Adrenal gland (tissue), 12 donors: ENCODE measurements around the gene RAMP3. TPM values are rescaled to one million over a fixed set of nuclear protein-coding genes. Genes with fewer than 3 reads are reported as not detected.
"Not testable (repeated sequence)": the region's sequence is repeated elsewhere in the genome, so short reads cannot be mapped to it uniquely, and the experiment has no call there.

ENCODE experiments used
- DNase-seq, 7 donors: peaks; one replicate each; pipeline ENCODE4 v3.0.0-alpha.2; 2019 to 2020
- H3K27ac ChIP-seq, 5 donors: fragments of 200-600 bp; sonication (generic) in 4 of 5; 1 replicate in 3 of 5; 2 replicates in 2 of 5; pipeline versions ENCODE4 v1.5.1 to v1.8.0; 2016 to 2020; ENCODE audit warnings: mild to moderate bottlenecking in 1 of 5
- H3K27me3 ChIP-seq: fragments of 200-600 bp; 2 replicates; pipeline ENCODE4 v1.8.0; 2021
- H3K36me3 ChIP-seq, 2 donors: fragments of 200-600 bp; replicated peaks in 1 of 2; 1 replicate in 1 of 2; 2 replicates in 1 of 2; pipeline versions ENCODE4 v1.5.1 to v1.8.0; 2018 to 2022
- H3K4me1 ChIP-seq, 2 donors: fragments of 200-600 bp; replicated peaks in 1 of 2; 1 replicate in 1 of 2; 2 replicates in 1 of 2; pipeline versions ENCODE4 v1.5.1 to v1.8.0; 2018 to 2021
- H3K4me3 ChIP-seq, 4 donors: fragments of 200-600 bp; sonication (generic) in 3 of 4; one replicate each; pipeline ENCODE4 v1.5.1; 2016 to 2018
- H3K9me3 ChIP-seq, 3 donors: fragments of 200-600 bp; sonication (generic) in 1 of 3; replicated peaks in 1 of 3; 1 replicate in 2 of 3; 2 replicates in 1 of 3; pipeline versions ENCODE4 v1.5.1 to v1.8.0; 2016 to 2021
- POLR2A ChIP-seq, 2 donors: fragments of 450-650 bp; IDR thresholded peaks; one replicate each; pipeline ENCODE4 v1.6.1; 2017; ENCODE audit warnings: antibody characterized with exemption in 2 of 2, mild to moderate bottlenecking in 2 of 2, moderate library complexity in 1 of 2
- WGBS, 4 donors: extraction: QIAGEN DNeasy Blood & Tissue Kit in 2 of 4; methylation state at CpG; one replicate each; pipeline versions ENCODE4 v1.1.5 to v1.1.7; 2013 to 2017; 5-methylcytosine and 5-hydroxymethylcytosine counted together
- intact Hi-C, 2 donors: fragments of 100-400 bp; cut with DNase I; formaldehyde crosslinking; loops; one replicate each; pipeline versions ENCODE4 v1.14.1 to v1.15.0; 2022 to 2023
- polyA plus RNA-seq, 3 donors: library from polyadenylated mRNA; stranded (reverse); fragments of 200-250 nt in 2 of 3; fragments of 350-450 nt in 1 of 3; fragmentation: Illumina TruSeq in 1 of 3; extraction: RNeasy Lipid Tissue Mini Kit (QIAGEN cat#74804) in 1 of 3; gene quantifications; one replicate each; pipeline ENCODE4 v1.2.3, GENCODE V29; 2013 to 2014
- total RNA-seq, 9 donors: library from RNA; depleted of rRNA in 4 of 9; stranded (reverse); fragments of >200 nt in 4 of 9; fragments of 120-200 nt in 1 of 9; fragmentation: NEBNext Ultra II Directional in 1 of 9; extraction: Animal tissue kit (Norgen Biotek cat#: 25700) in 1 of 9; gene quantifications; one replicate each; pipeline versions ENCODE4 v1.1.0 to v1.2.4, GENCODE V29; 2013 to 2023
- TF ChIP-seq, protein P1 (sequence below), 6 experiments: fragments of 450-650 bp in 4 of 6; fragments of 200-600 bp in 2 of 6; sonication (generic) in 1 of 6; IDR thresholded peaks; 1 replicate in 5 of 6; 2 replicates in 1 of 6; pipeline versions ENCODE4 v1.5.1 to v1.8.0; 2016 to 2021; ENCODE audit warnings: antibody characterized with exemption in 6 of 6, mild to moderate bottlenecking in 2 of 6, moderate library complexity in 1 of 6
- donor health status: healthy with polysubstance abuse.
- donor health status: Bipolar disorder and iron deficiency.
- donor health status: DM: yes; HTN: yes; CAD: no.
- donor health status: DM: no; HTN: no; CAD: no.
- donor health status: DM: no; HTN: no; CAD: no.
- donor health status: DM: yes; HTN: yes; CAD: no.

The RAMP3 gene
- total and polyA plus RNA-seq, 12 donors: 5.6 to 134 (median 43.0) TPM

DNA sequence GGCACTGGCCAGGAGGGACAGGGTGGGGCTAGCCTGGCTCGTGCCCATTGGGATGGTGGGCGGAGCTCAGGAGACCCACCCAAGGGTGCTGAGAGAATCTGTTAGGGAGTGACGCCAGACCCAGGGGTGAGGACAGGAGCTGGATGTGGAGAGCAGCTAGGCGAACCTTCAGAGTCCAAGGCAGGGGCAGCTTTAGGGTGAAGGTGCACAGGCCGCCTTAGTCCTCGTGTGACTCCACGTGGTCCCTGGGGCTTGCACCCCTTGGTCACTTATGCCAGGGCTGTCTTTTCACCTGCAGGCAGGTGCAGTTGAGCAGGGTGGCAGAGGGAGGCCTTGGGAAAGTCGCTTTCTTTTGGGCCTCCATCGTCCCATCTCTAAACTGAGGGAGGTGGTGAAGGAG, 4.3 kb downstream of the RAMP3 start:
- Histone ChIP-seq H3K9me3 (no peaks in the 10 kb centered on the region), H3K4me3 (no peak overlapping the region), H3K27ac (no peak overlapping the region), H3K36me3 (no peaks in the 10 kb centered on the region), H3K27me3 (peaks cover 5% of the 10 kb centered on the region), H3K4me1 (no peaks in the 10 kb centered on the region)
- intact Hi-C loops: no loop called here
- TF ChIP-seq, protein P1, sequence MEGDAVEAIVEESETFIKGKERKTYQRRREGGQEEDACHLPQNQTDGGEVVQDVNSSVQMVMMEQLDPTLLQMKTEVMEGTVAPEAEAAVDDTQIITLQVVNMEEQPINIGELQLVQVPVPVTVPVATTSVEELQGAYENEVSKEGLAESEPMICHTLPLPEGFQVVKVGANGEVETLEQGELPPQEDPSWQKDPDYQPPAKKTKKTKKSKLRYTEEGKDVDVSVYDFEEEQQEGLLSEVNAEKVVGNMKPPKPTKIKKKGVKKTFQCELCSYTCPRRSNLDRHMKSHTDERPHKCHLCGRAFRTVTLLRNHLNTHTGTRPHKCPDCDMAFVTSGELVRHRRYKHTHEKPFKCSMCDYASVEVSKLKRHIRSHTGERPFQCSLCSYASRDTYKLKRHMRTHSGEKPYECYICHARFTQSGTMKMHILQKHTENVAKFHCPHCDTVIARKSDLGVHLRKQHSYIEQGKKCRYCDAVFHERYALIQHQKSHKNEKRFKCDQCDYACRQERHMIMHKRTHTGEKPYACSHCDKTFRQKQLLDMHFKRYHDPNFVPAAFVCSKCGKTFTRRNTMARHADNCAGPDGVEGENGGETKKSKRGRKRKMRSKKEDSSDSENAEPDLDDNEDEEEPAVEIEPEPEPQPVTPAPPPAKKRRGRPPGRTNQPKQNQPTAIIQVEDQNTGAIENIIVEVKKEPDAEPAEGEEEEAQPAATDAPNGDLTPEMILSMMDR (IDR thresholded peaks at IDR 0.05): no peak
- TF ChIP-seq POLR2A (IDR thresholded peaks at IDR 0.05): no peak
- 85 to 94% (median 91%) methylated on average over 7 to 9 of the region's 9 CpGs for WGBS, 4 donors
- peak in 1 of 7 donors; percentile 9 for DNase-seq

DNA sequence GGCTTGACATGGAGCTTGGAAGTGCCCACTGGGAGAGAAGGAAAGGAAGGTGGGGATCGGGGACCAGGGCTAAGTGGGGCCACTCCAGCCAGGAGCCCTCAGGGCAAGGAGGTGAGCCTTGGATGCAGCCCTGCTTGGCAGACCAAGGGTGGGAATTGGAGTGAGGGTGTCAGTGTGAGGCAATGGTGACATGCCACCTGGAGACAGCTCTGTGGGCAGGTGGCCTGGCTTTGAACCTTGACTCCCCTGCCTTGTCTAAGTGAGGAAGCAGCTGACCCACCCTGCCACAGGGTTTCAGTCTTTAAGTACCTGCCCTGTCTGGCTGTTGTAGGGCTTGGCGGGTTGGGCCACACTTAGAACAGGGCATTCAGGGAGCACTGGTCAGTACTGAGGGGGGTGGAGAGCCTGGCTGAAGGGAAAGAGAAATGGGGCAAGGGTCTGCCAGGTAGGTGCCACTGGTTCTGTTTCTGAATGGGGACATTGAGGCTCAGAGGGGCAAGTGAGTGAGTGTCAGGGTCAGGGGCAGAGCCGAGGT, 4.8 kb downstream of the RAMP3 start:
- WGBS, 4 donors: 73 to 91% (median 89%) methylated on average over 3 of the region's 3 CpGs
- Histone ChIP-seq H3K4me1 (no peaks in the 10 kb centered on the region), H3K4me3 (no peak overlapping the region), H3K27me3 (peaks cover 5% of the 10 kb centered on the region), H3K27ac (no peak overlapping the region), H3K9me3 (no peaks in the 10 kb centered on the region), H3K36me3 (no peaks in the 10 kb centered on the region)
- intact Hi-C loops: no loop called here
- TF ChIP-seq, protein P1 (IDR thresholded peaks at IDR 0.05): no peak
- TF ChIP-seq POLR2A (IDR thresholded peaks at IDR 0.05): no peak
- DNase-seq: peak in 1 of 7 donors; percentile 7

DNA sequence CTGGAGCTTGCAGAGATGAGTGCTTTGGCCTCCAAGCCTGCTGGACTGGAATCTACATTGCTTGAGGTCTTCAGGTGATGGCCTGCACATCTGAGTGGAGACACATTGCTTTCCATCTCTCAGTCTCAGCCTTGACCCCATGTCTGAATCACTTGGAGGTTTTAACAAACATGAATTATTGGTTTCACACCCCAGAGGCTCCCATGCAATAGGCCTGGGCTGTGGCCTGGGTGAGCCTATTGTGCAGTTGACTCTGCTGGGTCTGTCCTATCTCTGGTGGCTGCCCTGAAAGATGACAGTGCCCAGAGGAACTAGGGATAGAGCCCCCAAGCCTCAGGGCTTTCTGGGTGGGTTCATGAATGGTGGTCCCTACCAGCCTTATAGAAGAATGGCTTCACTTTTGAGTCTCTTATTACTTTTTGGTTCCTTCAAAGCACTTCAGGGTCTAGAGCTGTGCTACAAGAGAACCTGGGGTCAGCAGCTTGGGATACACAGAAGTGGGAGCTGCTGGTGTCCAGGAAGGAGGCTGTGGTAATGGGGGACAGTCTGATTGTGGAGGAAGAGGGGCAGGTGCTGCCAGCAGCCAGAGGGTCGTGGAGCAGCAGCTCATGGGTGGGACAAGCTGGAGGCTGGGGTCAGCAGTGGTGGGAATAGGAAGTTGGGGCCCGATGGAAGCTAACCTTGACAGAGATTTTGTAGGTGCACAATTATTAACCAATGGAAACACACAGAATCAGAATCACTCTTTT, 5.5 kb downstream of the RAMP3 start:
- Histone ChIP-seq H3K36me3 (no peaks in the 10 kb centered on the region), H3K4me3 (no peak overlapping the region), H3K27me3 (no peaks in the 10 kb centered on the region), H3K9me3 (no peaks in the 10 kb centered on the region), H3K4me1 (no peaks in the 10 kb centered on the region), H3K27ac (no peak overlapping the region)
- no peak for DNase-seq
- intact Hi-C loops: no loop called here
- 73 to 86% (median 75%) methylated on average over 2 of the region's 2 CpGs for WGBS, 4 donors
- TF ChIP-seq, protein P1 (IDR thresholded peaks at IDR 0.05): no peak
- TF ChIP-seq POLR2A (IDR thresholded peaks at IDR 0.05): no peak

DNA sequence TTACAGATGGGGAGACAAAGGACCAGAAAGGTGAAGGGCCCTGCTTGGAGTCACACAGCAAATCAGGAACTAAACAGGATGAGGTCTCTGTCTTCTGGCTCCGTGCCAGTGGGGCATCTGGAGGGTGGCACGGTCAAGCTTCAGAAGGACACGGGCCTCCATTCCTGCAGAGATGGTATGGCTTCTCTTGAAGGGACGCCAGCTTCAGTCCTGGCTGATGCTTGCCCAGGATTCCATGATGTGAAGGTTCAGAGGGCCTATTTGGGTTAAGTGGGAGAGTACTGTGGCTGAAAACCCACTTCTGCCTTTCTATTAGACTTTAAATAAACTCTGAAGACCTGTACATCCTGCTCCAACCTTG, 6.1 kb downstream of the RAMP3 start:
- TF ChIP-seq POLR2A (IDR thresholded peaks at IDR 0.05): no peak
- TF ChIP-seq, protein P1 (IDR thresholded peaks at IDR 0.05): no peak
- intact Hi-C loops: no loop called here
- no peak overlapping the region for H3K4me3 ChIP-seq
- WGBS, 4 donors: 73 to 97% (median 82%) methylated on average over 4 of the region's 4 CpGs
- H3K27me3 ChIP-seq: no peaks in the 10 kb centered on the region
- no peaks in the 10 kb centered on the region for H3K4me1 ChIP-seq
- H3K9me3 ChIP-seq: no peaks in the 10 kb centered on the region
- no peak overlapping the region for H3K27ac ChIP-seq
- H3K36me3 ChIP-seq: no peaks in the 10 kb centered on the region
- DNase-seq: no peak

DNA sequence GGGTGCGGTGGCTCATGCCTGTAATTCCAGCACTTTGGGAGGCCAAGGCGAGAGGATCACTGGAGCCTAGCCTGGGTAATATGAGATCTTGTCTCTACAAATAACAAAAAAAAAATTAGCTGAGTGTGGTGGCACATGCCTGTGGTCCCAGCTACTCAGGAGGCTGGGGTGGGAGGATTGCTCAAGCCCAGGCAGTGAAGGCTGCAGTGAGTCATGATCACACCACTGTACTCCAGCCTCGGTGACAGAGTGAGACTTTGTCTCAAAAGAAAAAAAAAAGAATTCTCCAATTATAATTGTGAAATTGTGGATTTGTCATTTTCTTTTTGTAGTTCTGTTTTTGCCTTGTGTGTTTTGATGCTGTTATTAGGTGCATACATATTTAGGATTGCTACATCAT, 6.7 kb downstream of the RAMP3 start:
- H3K9me3 ChIP-seq, H3K27ac ChIP-seq, H3K4me1 ChIP-seq, H3K36me3 ChIP-seq, DNase-seq, H3K4me3 ChIP-seq, intact Hi-C loops, H3K27me3 ChIP-seq: not testable (repeated sequence)
- WGBS, 4 donors: 70 to 82% (median 77%) methylated on average over 3 of the region's 3 CpGs
